GM13976 (cell line): ENCODE results near the gene GZMM.
A peak's percentile ranks its signal among the peaks of the same experiment; 100 is the strongest.

Experiments
- DNase-seq: peaks from one replicate; pipeline ENCODE4 v3.0.0; 2012; ENCODE audit warnings: low spot score
- in situ Hi-C: fragments of 300-500 bp; cut with MboI; formaldehyde crosslinking; loops from one replicate; pipeline ENCODE4 v1.12.0; 2022; ENCODE audit warnings: low sequenced_read_pairs, mixed read lengths, inconsistent platforms; ENCODE audit not compliant: unreplicated experiment
- TF ChIP-seq, protein P1 (sequence below): IDR thresholded peaks from 2 replicates; pipeline ENCODE4 v1.5.1; 2012; ENCODE audit warnings: borderline replicate concordance, mild to moderate bottlenecking; ENCODE audit not compliant: insufficient read depth; ENCODE audit errors: extremely low read depth, missing control alignments, control extremely low read depth

GZMM gene

GRCh38 chr19:535017-535835, 8.6 kb upstream of the GZMM start:
- TF ChIP-seq, protein P1, sequence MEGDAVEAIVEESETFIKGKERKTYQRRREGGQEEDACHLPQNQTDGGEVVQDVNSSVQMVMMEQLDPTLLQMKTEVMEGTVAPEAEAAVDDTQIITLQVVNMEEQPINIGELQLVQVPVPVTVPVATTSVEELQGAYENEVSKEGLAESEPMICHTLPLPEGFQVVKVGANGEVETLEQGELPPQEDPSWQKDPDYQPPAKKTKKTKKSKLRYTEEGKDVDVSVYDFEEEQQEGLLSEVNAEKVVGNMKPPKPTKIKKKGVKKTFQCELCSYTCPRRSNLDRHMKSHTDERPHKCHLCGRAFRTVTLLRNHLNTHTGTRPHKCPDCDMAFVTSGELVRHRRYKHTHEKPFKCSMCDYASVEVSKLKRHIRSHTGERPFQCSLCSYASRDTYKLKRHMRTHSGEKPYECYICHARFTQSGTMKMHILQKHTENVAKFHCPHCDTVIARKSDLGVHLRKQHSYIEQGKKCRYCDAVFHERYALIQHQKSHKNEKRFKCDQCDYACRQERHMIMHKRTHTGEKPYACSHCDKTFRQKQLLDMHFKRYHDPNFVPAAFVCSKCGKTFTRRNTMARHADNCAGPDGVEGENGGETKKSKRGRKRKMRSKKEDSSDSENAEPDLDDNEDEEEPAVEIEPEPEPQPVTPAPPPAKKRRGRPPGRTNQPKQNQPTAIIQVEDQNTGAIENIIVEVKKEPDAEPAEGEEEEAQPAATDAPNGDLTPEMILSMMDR = no peak
- DNase-seq = peak; percentile 49
- in situ Hi-C loops = no loop called here

DNA sequence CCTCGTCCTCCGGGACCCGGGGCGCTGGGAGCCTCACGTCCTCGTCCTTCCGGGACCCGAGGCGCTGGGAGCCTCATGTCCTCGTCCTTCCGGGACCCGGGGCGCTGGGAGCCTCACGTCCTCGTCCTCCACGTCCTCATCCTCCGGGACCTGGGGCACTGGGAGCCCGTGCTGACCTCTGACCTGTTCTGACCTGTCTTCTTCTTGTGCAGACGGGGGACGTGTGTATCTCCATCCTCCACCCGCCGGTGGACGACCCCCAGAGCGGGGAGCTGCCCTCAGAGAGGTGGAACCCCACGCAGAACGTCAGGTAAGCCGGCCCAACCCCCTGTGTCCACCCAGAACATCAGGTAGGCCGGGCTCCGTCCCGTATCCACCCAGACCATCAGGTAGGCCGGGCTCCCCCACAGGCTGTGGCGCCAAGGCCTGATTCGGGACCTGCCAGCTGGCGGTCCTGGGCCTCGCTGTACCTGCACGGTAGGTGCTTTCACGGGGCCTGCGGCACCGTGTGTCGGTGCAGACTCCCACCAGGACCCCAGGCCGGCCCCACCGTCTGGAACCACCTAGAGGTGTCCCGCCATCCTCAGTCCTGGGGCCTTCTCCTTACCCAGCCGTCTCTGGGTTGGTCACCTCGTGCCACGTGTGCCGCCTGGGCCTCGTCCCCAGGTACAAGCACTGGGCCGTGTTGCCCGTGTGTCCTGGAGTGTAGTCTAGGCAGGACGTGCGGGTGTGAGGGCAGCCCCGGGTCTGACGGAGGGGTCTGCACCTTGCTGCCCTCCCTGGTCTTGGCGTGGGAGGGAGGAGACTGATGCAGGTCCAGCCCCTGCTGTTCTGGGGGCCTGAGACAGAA, 7.6 kb upstream of the GZMM start:
- in situ Hi-C loops = no loop called here

GRCh38 chr19:536881-537404, 6.9 kb upstream of the GZMM start:
- TF ChIP-seq, protein P1 = no peak
- DNase-seq = no peak
- in situ Hi-C loops = no loop called here

More for the DNA sequence above, 7.6 kb upstream of the GZMM start:
- TF ChIP-seq, protein P1 = no peak
- no peak for DNase-seq

DNA sequence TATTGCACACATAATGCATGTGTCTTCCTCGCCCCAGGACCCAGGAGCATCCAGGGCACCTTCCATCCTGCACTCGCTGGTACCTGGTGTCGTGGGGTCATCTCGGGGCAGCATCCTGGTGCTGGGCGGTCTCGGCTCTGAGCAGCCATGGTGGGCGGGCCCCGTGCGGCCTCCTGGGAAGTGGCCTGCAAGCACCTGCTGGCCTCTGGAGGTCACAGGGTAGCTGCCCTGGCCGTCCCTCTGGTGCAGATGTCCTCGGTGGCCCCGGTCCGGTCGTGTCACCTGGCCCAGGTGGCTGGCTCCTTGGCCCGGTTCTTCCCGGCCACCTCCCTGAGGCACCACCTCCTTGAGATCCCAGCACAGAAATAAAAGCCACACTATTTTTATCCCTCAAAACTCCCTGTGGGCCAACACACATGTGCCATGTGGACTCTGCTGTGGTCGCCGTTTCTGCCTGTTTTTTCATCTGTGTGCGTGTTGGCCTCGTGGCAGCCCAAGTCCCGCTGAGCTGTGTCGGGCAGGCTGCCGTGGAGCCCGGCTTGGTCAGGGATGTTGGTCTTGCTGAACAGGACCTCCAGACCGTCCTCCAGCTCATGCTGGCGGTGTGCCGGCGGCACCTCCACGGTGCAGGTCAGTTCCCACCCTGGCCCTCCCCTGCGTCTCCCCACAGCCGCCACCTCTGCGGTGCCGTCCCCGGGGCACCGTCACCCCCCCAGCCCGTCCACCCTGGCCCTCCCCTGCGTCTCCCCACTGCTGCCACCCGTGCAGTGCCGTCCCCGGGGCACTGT, 5.0 kb upstream of the GZMM start:
- TF ChIP-seq, protein P1 = no peak
- no peak for DNase-seq
- in situ Hi-C loops = no loop called here

DNA sequence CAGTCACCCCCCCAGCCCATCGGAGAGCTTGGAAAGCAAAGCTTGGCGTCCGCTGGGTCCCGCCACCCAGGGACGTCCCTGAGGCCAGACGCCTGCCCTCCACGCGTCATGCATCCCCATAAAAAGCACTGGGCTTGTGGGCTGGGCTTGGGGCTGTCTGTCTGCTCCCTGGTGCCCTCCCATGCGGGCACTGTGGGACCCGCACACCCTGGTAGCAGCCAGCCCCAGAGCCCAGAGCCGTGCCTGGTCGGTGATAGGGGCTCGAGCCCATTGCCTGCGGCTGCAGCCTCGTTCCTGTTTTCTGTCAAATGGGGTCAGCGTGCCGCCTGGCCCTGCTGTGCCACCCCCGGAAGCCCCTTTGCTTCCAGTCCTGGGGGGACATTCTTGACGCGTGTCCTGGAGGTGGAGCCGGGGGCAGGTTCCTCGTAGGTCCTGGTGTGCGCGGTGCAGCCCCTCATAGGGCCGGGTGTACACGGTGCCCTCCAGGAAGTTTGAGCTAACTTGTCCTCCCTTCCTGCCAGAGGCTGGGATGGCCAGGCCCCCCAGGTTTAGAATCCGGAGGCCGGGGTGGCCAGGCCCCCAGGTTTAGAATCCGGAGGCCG, 4.3 kb upstream of the GZMM start:
- DNase-seq = no peak
- TF ChIP-seq, protein P1 = no peak
- in situ Hi-C loops = no loop called here

- TF ChIP-seq, protein P1 = no peak
- in situ Hi-C loops = no loop called here
- no peak for DNase-seq
Observed at GRCh38 chr19:540867-541637, 2.8 kb upstream of the GZMM start.
